Measurements from ENCODE around the gene RETN. TPM values are rescaled to one million over a fixed set of nuclear protein-coding genes. Genes with fewer than 3 reads are reported as not detected.

Gene RETN
- total and polyA plus RNA-seq, 2 experiments from 2014 or later: not detected

- Histone ChIP-seq H3K4me1 (ENCODE audit: insufficient read depth) (no peaks in the 10 kb centered on the region), H4K20me1 (replicated peaks; ENCODE audit: insufficient read depth) (no peaks in the 10 kb centered on the region; the same call in 1 of the 2 replicates), H3K36me3 (ENCODE audit: insufficient read depth) (no peaks in the 10 kb centered on the region), H2AFZ (no peak overlapping the region), H3K27ac (ENCODE audit: low read depth) (no peak overlapping the region), H3K27me3 (ENCODE audit: insufficient read depth) (peaks cover 19% of the 10 kb centered on the region), H3K4me2 (no peak overlapping the region), H3K79me2 (replicated peaks; ENCODE audit: insufficient read depth) (no peaks in the 10 kb centered on the region), H3F3A (replicated peaks; ENCODE audit: low read depth) (no peaks in the 10 kb centered on the region), H3K9me2 (ENCODE audit: insufficient read depth) (no peaks in the 10 kb centered on the region), H3K4me3 (no peak overlapping the region)
- no peak for DNase-seq (ENCODE audit: low spot score)
- H3K4me1 Mint-ChIP-seq: peaks cover 7% of the 10 kb centered on the region; the same call in 1 of the 3 replicates
- H3K36me3 Mint-ChIP-seq (ENCODE audit: low read depth): peaks cover 3% of the 10 kb centered on the region; the same call in 1 of the 3 replicates
- no peak for ATAC-seq
- no peaks in the 10 kb centered on the region for H3K9me3 Mint-ChIP-seq
- no peak for TF ChIP-seq ETS1 (IDR thresholded peaks at IDR 0.05)
- H3K27me3 Mint-ChIP-seq (ENCODE audit: insufficient read depth, low read depth, poor library complexity): peaks cover 29% of the 10 kb centered on the region
- H3K27ac Mint-ChIP-seq: no peak overlapping the region
- no peak overlapping the region for H3K4me3 Mint-ChIP-seq
Measured at GRCh38 chr19:7648265-7649014, 20.4 kb upstream of the RETN start.

GRCh38 chr19:7650148-7650547 lies 18.7 kb upstream of the RETN start:
- Histone ChIP-seq H3K9me2 (ENCODE audit: insufficient read depth) (no peaks in the 10 kb centered on the region), H3K36me3 (ENCODE audit: insufficient read depth) (no peaks in the 10 kb centered on the region), H3K79me2 (replicated peaks; ENCODE audit: insufficient read depth) (no peaks in the 10 kb centered on the region), H3K27ac (ENCODE audit: low read depth) (no peak overlapping the region), H4K20me1 (replicated peaks; ENCODE audit: insufficient read depth) (no peaks in the 10 kb centered on the region; the same call in 1 of the 2 replicates), H3F3A (replicated peaks; ENCODE audit: low read depth) (no peaks in the 10 kb centered on the region), H3K4me1 (ENCODE audit: insufficient read depth) (no peaks in the 10 kb centered on the region), H3K4me3 (no peak overlapping the region), H3K4me2 (no peak overlapping the region), H3K27me3 (ENCODE audit: insufficient read depth) (peaks cover 27% of the 10 kb centered on the region), H2AFZ (no peak overlapping the region)
- H3K9me3 Mint-ChIP-seq: no peaks in the 10 kb centered on the region
- H3K27ac Mint-ChIP-seq: no peak overlapping the region
- no peak for ATAC-seq
- TF ChIP-seq JUNB (IDR thresholded peaks at IDR 0.05; ENCODE audit: unreplicated experiment) (no peak), NANOG (IDR thresholded peaks at IDR 0.05; ENCODE audit: borderline replicate concordance) (no peak), EZH2phosphoT487 (IDR thresholded peaks at IDR 0.05; ENCODE audit: unreplicated experiment) (no peak), ETS1 (IDR thresholded peaks at IDR 0.05) (no peak), REST (IDR thresholded peaks at IDR 0.05; ENCODE audit: unreplicated experiment) (no peak), POLR2AphosphoS5 (IDR thresholded peaks at IDR 0.05; ENCODE audit: low read depth) (no peak), CTCF (conservative IDR thresholded peaks at IDR 0.05; ENCODE audit: low read depth in 2 of 2) (no peak), ZNF331 (CRISPR knock-in tag; IDR thresholded peaks at IDR 0.05; ENCODE audit: low read depth) (no peak), EZH2 (IDR thresholded peaks at IDR 0.05; ENCODE audit: low read depth, unreplicated experiment) (no peak)
- peaks cover 7% of the 10 kb centered on the region; the same call in 1 of the 3 replicates for H3K4me1 Mint-ChIP-seq
- no peak for DNase-seq (ENCODE audit: low spot score)
- no peak overlapping the region for H3K4me3 Mint-ChIP-seq
- H3K27me3 Mint-ChIP-seq (ENCODE audit: insufficient read depth, low read depth, poor library complexity): peaks cover 25% of the 10 kb centered on the region
- peaks cover 3% of the 10 kb centered on the region; the same call in 1 of the 3 replicates for H3K36me3 Mint-ChIP-seq (ENCODE audit: low read depth)
